HG03432 (cell line): ENCODE measurements around the gene CARD11.

ENCODE experiments used
- ATAC-seq: cut with Tn5 transposase; IDR thresholded peaks from one replicate; pipeline ENCODE4 v1.9.1; 2021; ENCODE audit warnings: mild to moderate bottlenecking, moderate library complexity; ENCODE audit not compliant: unreplicated experiment

The CARD11 gene

GRCh38 chr7:2880874-2881533 lies 162.7 kb downstream of the CARD11 start:
- no peak for ATAC-seq

- ATAC-seq = no peak
Measured at GRCh38 chr7:2880051-2880450, 163.6 kb downstream of the CARD11 start.

DNA sequence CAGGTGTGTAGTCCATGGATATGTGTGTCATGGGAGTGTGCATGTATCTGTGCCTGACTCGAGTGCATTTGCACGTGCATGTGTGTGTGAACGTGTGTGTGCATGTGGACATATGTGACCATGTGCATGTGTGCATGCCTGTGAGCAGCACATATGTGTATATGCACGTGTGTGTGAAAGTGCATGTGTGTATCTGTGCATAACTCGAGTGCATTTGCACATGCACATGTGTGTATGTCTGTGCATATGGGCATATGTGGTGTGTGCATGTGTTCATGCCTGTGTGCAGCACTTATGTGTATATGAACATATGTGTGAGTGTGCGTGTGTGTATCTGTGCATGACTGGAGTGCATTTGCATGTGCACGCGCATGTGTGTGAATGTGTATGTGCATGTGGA lies 164.3 kb downstream of the CARD11 start:
- ATAC-seq = no peak

DNA sequence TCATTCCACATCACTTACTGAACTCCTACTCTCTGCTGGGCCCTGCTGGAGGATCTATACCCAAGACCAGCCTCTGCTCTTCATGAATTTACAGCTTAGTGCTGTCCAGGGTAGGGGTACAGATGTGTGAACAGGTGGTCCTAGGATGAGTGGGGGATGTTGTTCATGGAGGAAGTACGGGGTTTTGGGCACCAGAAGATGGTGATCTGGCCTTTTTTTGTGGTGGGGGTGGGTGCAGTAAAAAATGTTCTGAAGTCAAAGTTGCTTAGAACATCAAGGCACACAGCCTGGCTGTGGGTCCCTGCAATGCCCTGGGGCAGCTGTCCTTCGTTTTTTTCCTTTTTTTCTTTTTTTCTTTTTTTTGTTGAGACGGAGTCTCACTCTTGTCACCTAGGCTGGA lies 165.4 kb downstream of the CARD11 start:
- no peak for ATAC-seq

GRCh38 chr7:2876031-2876731 lies 167.5 kb downstream of the CARD11 start:
- ATAC-seq = no peak

DNA sequence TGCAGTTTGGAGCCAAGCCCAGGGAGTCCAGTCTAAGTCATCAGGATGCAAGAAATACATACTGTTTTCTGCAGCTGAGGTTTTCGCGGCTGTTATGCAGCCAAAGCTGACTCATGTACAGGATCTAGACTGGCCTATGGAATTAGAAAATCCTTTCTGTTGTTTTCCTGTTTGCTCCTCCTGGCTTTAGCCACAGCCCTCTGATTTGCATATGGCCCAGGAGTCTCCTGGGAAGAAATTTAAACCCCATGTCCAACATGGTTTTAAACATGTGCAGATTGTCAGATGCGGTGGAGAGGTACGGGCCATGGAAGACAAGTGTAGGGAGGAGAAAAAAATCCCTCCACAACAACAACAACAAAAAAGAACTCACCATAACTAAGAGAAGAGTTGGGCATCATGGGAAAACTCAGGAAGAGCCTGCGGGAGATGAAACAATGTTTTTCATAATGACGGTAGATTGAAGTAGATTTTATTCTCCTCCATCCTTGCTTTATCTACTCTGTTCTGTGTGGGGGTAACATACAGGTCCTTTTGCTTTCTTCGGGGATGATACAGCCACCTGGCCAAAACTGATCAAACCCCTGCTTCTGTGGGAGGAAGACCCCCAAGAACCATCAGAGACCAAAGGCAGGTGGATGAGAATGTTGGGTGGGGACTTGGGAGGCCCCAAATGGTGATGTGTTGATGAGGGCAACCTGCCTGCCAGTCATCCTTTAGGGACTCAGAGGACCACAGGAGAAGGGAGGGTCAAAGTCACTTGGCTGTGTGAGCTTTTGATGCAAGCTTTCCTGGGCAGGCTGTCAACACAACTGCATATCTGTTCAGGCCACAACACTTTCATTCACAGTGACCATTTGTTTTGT lies 169.7 kb downstream of the CARD11 start:
- no peak for ATAC-seq

DNA sequence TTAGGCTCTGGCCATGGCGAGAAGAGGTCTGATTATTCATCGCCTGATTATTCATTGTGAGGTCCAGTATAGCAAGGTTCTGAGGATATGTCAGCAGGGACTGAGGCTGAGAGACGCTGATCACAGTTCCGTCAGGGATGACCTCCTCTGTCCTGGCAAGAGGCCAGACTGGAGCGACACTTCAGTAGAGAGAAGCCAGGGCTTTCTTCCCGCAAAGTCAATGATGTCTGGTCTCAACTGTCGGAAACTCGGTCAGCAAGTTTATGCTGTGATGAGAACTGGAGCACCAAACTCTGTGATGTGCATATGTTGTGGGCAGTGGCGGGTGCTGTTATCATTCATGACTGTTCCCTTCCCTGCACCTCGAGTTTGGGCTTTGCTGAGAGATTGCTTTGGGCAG lies 170.5 kb downstream of the CARD11 start:
- no peak for ATAC-seq

DNA sequence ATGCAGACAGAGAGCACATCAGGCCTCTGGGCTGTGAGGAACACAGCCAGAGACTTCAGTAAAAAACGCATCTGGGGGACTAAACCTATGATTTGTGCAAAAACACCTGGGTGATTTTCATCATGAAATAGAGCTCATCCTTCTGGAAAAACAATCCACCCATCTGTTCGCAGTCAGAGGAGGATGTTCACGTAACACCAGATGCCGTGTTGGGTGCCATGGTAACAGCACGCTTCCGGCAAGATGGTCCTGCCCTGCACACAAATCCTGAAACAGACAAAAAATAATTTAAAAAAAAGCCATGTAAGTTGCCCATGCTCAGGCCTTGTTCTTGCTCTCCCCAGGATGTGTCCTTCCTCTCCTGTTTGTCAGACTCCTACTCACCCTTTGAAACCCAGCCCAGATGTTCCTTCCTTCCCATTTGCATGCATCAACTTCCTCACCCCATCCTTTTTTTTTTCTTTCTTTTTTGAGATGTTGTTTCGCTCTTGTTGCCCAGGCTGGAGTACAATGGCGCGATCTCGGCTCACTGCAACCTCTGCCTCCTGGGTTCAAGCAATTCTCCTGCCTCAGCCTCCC lies 171.3 kb downstream of the CARD11 start:
- no peak for ATAC-seq

GRCh38 chr7:2870471-2870931 lies 173.2 kb downstream of the CARD11 start:
- peak; percentile 62 for ATAC-seq

GRCh38 chr7:2869981-2870380 lies 173.7 kb downstream of the CARD11 start:
- ATAC-seq = no peak

DNA sequence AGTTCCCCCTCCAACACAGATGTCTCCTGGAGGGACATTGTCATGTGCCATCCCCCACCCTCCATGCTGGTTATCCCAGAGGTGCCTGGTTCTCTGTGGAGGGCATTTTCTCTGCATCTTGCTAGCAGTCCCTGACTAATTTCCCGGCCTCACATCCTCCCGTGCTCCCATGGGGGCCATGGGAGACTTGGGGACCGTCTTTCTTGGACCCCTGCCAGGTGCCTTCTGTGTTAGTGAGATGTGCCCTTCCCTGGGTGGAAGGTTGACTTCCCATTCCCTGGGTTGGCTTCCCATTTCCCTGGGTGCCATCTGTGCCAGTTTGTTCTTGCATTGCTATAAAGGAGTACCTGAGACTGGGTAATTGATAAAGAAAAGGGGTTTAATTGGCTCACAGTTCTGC lies 177.1 kb downstream of the CARD11 start:
- ATAC-seq = no peak

DNA sequence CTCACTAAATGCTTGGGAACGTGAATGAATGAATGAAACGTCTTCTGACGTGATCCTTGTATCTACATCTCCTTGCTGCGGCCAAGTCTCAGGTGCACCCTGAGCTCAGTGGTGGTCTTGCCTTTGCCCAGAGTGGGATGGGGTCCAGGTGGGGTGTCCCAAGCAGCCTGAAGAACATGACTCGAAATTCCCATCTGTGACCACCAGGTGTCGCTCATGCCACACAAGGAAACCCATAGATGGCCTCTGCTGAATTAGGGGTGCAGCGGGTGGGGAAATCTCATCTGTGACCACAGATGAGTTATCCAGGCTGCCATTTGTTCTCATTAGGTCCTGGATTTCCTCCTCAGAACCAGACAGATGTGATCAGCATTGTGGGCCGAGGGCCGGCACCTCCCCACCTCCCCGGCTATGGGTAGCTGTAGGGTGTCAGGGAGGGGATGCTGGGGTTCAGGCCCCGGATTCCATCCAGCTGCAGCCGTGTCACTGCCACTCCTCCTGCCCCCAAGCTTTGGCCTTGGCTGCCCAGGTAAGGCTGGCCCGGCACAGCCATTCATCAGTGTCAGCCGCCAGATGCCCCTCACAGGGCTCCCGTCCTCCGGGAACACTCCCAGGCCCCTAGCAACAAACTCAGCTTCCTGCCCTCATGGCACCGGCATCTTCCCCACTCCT lies 178.5 kb downstream of the CARD11 start:
- peak; percentile 20 for ATAC-seq

DNA sequence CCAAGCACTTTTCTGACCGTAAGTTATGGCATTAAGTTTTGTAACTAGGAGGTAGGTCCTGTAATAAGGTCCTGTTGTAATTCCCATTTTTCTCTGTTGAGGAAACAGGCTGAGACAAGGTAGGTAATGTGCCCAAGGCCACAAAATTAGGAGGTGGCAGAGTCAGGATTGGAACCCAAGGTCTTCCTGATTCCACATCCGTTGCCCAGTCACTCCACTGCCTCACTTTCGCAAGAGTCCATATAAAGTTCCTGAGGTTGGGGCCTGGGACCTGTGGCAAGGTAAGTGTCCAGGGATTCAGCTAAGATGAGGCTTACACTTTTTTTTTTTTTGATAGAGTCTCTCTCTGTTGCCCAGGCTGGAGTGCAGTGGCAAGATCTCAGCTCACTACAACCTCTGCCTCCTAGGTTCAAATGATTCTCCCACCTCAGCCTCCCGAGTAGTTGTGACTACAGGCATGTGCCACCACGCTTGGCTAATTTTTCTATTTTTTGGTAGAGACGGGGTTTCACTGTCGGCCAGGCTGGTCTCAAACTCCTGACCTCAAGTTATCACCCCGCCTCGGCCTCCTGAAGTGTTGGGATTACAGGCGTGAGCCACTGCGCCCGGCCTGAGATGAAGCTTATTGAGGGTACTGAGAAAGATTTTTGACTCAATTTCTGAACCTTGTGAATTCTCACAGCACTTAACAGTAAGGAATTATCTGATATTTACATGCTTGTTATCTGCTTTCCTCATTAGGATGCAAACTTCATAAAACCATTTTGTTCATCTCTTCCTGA lies 179.3 kb downstream of the CARD11 start:
- no peak for ATAC-seq

DNA sequence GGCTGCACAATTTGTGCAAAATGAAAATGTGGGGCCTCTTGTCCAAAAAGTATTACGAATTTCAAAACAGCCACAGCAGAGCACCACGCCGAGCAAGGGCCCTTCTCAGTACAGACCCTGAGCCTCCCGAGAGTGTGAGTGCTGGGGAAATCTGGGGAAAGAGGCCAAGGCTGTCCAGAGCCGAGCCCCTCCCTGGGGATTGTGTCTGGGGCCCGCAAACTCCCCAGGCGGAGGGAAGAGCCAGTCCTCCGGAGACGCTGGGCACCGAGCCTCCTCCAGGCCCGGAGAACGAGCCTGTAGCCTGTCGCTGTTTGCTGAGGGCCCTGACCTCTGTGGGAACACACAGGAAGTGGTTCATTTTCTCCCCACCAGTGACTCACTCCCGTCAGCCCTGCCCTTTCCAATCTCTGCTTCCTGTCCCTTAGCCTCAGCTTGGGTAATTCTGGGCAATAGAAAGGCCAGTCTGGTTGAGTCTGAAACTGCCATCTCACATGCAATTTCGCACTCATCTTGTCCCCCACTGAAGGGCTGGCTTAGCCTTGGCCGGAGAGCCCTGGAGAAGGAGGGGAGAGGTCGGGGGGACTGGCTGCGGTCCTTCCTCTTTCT lies 180.1 kb downstream of the CARD11 start:
- ATAC-seq = peak; percentile 97

- peak; percentile 18 for ATAC-seq
Measured at GRCh38 chr7:2862831-2863361, 180.8 kb downstream of the CARD11 start.

DNA sequence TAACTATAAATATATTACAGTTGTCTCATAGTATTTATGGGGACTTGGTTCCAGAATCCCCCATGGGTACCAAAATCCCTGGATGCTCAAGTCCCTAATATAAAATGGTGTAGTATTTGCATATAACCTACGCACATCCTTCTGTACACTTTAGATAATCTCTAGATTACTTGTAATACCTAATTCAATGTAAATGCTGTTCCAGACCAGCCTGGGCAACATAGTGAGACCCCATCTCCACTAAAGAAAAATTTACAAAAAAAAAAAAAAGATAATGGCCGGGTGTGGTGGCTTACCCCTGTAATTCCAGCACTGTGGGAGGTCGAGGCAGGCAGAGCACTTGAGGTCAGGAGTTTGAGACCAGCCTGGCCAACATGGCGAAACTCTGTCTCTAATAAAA lies 182.2 kb downstream of the CARD11 start:
- no peak for ATAC-seq

GRCh38 chr7:2860627-2861133 lies 183.0 kb downstream of the CARD11 start:
- ATAC-seq = no peak

GRCh38 chr7:2859952-2860351 lies 183.7 kb downstream of the CARD11 start:
- no peak for ATAC-seq

DNA sequence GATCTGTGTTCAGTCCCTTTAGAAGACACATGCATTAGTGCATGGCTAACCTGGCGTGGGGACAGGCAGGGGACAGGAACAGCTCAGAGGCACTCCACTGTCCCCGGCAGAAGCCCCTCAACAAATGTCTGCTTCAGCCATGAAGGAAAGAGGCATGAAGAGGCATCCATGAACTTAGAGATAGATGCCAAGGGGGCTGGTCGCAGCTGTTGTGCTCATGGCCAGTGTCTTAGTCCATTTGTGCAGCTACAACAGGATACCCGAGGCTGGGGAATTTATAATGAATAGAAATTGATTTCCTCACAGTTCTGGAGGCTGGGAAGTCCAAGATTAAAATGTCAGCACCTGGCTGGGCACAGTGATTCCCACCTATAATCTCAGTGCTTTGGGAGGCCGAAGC lies 185.0 kb downstream of the CARD11 start:
- no peak for ATAC-seq
